Thymus (tissue), 11 donors: Measurements from ENCODE around the gene PNPT1. TPM values are rescaled to one million over a fixed set of nuclear protein-coding genes. Genes with fewer than 3 reads are reported as not detected.
"Not testable (repeated sequence)": the region's sequence is repeated elsewhere in the genome, so short reads cannot be mapped to it uniquely, and the experiment has no call there.

Experiments used
- DNase-seq, 9 donors: peaks; one replicate each; pipeline ENCODE4 v3.0.0-alpha.2; 2013; ENCODE audit warnings: low spot score in 9 of 9, low read depth in 6 of 9, missing footprints in 1 of 9
- H3K27ac ChIP-seq, 2 donors: one replicate each; pipeline ENCODE4 v1.5.1; 2013; ENCODE audit warnings: control low read depth in 1 of 2, low read depth in 1 of 2, low read length in 1 of 2, mild to moderate bottlenecking in 1 of 2, moderate library complexity in 1 of 2
- H3K27me3 ChIP-seq, 2 donors: one replicate each; pipeline ENCODE4 v1.5.1; 2013; ENCODE audit warnings: low read length in 1 of 2; ENCODE audit not compliant: control insufficient read depth in 2 of 2, insufficient read depth in 1 of 2
- H3K36me3 ChIP-seq, 2 donors: one replicate each; pipeline ENCODE4 v1.5.1; 2013; ENCODE audit warnings: low read length in 1 of 2, mild to moderate bottlenecking in 1 of 2, moderate library complexity in 1 of 2; ENCODE audit not compliant: control insufficient read depth in 2 of 2, insufficient read depth in 2 of 2
- H3K4me1 ChIP-seq, 2 donors: one replicate each; pipeline ENCODE4 v1.5.1; 2013; ENCODE audit warnings: low read length in 2 of 2; ENCODE audit not compliant: control insufficient read depth in 2 of 2, insufficient read depth in 2 of 2
- H3K4me3 ChIP-seq, 2 donors: one replicate each; pipeline ENCODE4 v1.5.1; 2013; ENCODE audit warnings: low read length in 2 of 2, control low read depth in 1 of 2, mild to moderate bottlenecking in 1 of 2
- H3K9me3 ChIP-seq, 2 donors: one replicate each; pipeline ENCODE4 v1.5.1; 2013; ENCODE audit warnings: low read length in 1 of 2, mild to moderate bottlenecking in 1 of 2; ENCODE audit not compliant: control insufficient read depth in 2 of 2, insufficient read depth in 1 of 2
- WGBS: extraction: QIAGEN DNeasy Blood & Tissue Kit; methylation state at CpG from one replicate; pipeline ENCODE4 v1.1.7; 2013; 5-methylcytosine and 5-hydroxymethylcytosine counted together
- polyA plus RNA-seq: library from polyadenylated mRNA; stranded (reverse); fragments of 200-250 nt; gene quantifications from one replicate; pipeline ENCODE4 v1.2.3, GENCODE V29; 2013
- total RNA-seq: library from RNA; stranded (reverse); fragments of 120-200 nt; gene quantifications from one replicate; pipeline ENCODE4 v1.2.4, GENCODE V29; 2013
- donor health status: healthy.

Gene PNPT1
- total and polyA plus RNA-seq, 2 donors, result 17.5 to 20.6 TPM

GRCh38 chr2:55706258-55706657 lies 12.6 kb upstream of the PNPT1 start:
- not testable (repeated sequence) for H3K4me3 ChIP-seq, DNase-seq, H3K27ac ChIP-seq, H3K27me3 ChIP-seq, H3K4me1 ChIP-seq, H3K36me3 ChIP-seq, H3K9me3 ChIP-seq
- WGBS, result 93% methylated on average over 3 of the region's 4 CpGs

DNA sequence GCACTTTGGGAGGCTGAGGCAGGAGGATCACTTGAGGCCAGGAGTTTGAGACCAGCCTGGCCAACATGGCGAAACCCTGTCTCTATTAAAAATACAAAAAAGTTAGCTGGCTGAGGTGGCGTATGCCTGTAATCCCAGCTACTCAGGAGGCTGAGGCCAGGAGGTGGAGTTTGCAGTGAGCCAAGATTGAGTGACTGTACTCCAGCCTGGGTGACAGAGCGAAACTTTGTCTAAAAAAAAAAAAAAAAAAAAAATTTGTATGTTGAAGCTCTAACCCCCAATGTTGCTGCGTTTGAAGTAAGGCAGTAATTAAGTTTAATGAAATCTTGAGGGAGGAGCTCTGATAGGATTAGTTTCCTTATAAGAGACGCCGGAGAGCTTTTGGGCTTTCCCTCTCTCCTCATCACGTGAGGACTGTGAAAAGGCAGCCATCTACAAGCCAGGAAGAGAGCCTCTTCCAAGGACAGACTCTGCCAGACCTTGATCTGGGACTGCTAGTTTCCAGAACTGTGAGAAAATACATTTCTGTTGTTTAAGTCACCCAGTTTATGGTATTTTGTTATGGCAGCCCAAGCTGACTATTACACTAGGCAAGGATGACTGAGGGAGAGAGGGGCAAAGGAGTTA lies 11.5 kb upstream of the PNPT1 start:
- Histone ChIP-seq H3K27me3 (no peaks in the 10 kb centered on the region), H3K9me3 (no peaks in the 10 kb centered on the region), H3K4me1 (no peaks in the 10 kb centered on the region), H3K27ac (no peak overlapping the region), H3K36me3 (no peaks in the 10 kb centered on the region), H3K4me3 (no peak overlapping the region)
- WGBS, result 81% methylated on average over 7 of the region's 7 CpGs
- DNase-seq, result no peak

GRCh38 chr2:55703350-55703749 lies 9.7 kb upstream of the PNPT1 start:
- H3K36me3 ChIP-seq, result no peaks in the 10 kb centered on the region
- no peaks in the 10 kb centered on the region for H3K9me3 ChIP-seq
- 14% methylated on average over 4 of the region's 4 CpGs for WGBS
- no peak overlapping the region for H3K4me3 ChIP-seq
- H3K27ac ChIP-seq, result no peak overlapping the region
- no peak for DNase-seq
- no peaks in the 10 kb centered on the region for H3K27me3 ChIP-seq
- no peaks in the 10 kb centered on the region for H3K4me1 ChIP-seq

GRCh38 chr2:55692740-55693139 lies 904 bp downstream of the PNPT1 start:
- 39% methylated on average over 5 of the region's 5 CpGs for WGBS
- not testable (repeated sequence) for H3K27me3 ChIP-seq, DNase-seq, H3K4me1 ChIP-seq, H3K9me3 ChIP-seq, H3K36me3 ChIP-seq, H3K27ac ChIP-seq
- peak overlapping the region; percentile 82 to 89 for H3K4me3 ChIP-seq

DNA sequence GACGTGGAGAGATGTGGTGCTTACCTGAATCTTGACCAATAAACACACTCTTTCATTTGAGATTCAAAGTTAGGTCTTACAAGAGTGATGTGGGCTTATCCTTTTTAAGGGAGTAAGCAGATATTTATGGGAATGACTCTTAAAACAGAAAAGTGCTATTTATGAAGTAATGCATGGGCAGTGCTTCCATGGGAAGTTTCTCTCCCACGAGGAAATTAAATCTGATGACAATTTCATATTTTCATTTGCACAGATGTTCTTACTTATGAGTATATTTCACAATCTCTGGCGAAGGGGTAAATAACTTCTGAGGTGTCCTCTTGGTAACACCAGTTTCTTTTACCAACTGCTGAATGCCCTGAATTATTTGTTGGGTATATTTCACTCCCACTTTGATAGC lies 21.0 kb downstream of the PNPT1 start:
- H3K4me1 ChIP-seq, result no peaks in the 10 kb centered on the region
- WGBS, result 96% methylated on average over 3 of the region's 3 CpGs
- H3K4me3 ChIP-seq, result no peak overlapping the region
- no peaks in the 10 kb centered on the region for H3K27me3 ChIP-seq
- no peaks in the 10 kb centered on the region for H3K9me3 ChIP-seq
- no peak for DNase-seq
- H3K27ac ChIP-seq, result no peak overlapping the region
- H3K36me3 ChIP-seq, result peaks cover 3 to 23% of the 10 kb centered on the region in 2 donors

GRCh38 chr2:55668956-55669355 lies 24.7 kb downstream of the PNPT1 start:
- Histone ChIP-seq H3K4me1 (no peaks in the 10 kb centered on the region), H3K27ac (no peak overlapping the region), H3K27me3 (no peaks in the 10 kb centered on the region), H3K9me3 (no peaks in the 10 kb centered on the region), H3K4me3 (no peak overlapping the region), H3K36me3 (peaks cover 10 to 28% of the 10 kb centered on the region in 2 donors)
- DNase-seq, result no peak

DNA sequence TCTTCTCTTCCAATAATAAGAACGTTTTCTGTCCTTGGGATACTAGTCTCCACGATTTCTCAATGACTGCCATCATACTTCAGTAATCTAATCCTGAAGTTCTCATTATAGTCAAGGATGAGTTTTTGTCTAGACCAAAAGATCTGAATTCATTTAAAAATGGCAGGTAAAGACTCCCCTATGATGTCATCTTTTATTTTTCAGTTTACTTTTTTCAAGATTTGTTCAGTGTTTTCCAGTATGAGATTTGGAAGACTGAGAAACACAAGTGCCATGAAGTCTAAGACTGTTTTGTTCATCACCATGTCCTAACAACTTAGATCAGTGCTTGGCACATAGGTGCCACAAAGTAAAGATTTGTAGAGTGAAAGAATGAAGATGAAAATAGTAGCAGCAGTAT lies 40.4 kb downstream of the PNPT1 start:
- DNase-seq, result no peak
- Histone ChIP-seq H3K4me3 (no peak overlapping the region), H3K27me3 (no peaks in the 10 kb centered on the region), H3K9me3 (no peaks in the 10 kb centered on the region), H3K36me3 (peaks cover 0 to 25% of the 10 kb centered on the region in 2 donors), H3K4me1 (no peaks in the 10 kb centered on the region), H3K27ac (no peak overlapping the region)
- over 99% methylated on average over 2 of the region's 2 CpGs for WGBS

GRCh38 chr2:55649211-55649610 lies 44.4 kb downstream of the PNPT1 start:
- Histone ChIP-seq H3K9me3 (no peaks in the 10 kb centered on the region), H3K4me1 (no peaks in the 10 kb centered on the region), H3K36me3 (peaks cover 0 to 15% of the 10 kb centered on the region in 2 donors), H3K4me3 (no peak overlapping the region), H3K27ac (no peak overlapping the region), H3K27me3 (no peaks in the 10 kb centered on the region)
- no peak for DNase-seq
- WGBS, result 97% methylated on average over 1 of the region's 1 CpG

DNA sequence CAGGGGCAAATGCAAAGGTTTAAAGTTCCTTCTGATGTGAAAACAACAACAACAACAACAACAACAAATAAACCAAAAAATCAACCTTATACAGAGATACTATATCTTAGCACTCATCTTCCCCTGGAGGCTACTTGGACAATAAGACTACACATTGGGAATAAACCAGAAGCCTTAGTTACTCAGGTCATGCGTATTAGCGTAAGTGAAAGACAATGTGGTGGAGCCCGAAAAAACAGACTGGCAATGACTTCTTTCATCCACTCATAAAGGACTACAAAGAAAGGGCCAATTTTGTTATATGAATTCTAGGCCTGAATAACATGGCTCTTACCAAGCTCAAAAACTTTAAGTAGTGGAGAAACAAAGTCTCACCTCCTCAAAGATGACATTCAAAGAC lies 56.8 kb downstream of the PNPT1 start:
- 98% methylated on average over 3 of the region's 3 CpGs for WGBS
- H3K27ac ChIP-seq, result no peak overlapping the region

GRCh38 chr2:55628931-55629330 lies 64.7 kb downstream of the PNPT1 start:
- no peaks in the 10 kb centered on the region for H3K27me3 ChIP-seq
- peaks cover 0 to 20% of the 10 kb centered on the region in 2 donors for H3K36me3 ChIP-seq
- 71% methylated on average over 2 of the region's 2 CpGs for WGBS
- no peaks in the 10 kb centered on the region for H3K9me3 ChIP-seq
- no peak overlapping the region for H3K27ac ChIP-seq
- DNase-seq, result no peak
- H3K4me3 ChIP-seq, result no peak overlapping the region
- H3K4me1 ChIP-seq, result no peaks in the 10 kb centered on the region

More for the DNA sequence above, 56.8 kb downstream of the PNPT1 start:
- no peak for DNase-seq
- H3K4me1 ChIP-seq, result no peaks in the 10 kb centered on the region
- H3K9me3 ChIP-seq, result no peaks in the 10 kb centered on the region
- no peak overlapping the region for H3K4me3 ChIP-seq
- no peaks in the 10 kb centered on the region for H3K27me3 ChIP-seq
- peaks cover 3 to 43% of the 10 kb centered on the region in 2 donors for H3K36me3 ChIP-seq
